ENCODE measurements around the gene PRR33.
A peak's percentile ranks its signal among the peaks of the same experiment; 100 is the strongest.
"Not testable (repeated sequence)": the region's sequence is repeated elsewhere in the genome, so short reads cannot be mapped to it uniquely, and the experiment has no call there.

Gene PRR33

DNA sequence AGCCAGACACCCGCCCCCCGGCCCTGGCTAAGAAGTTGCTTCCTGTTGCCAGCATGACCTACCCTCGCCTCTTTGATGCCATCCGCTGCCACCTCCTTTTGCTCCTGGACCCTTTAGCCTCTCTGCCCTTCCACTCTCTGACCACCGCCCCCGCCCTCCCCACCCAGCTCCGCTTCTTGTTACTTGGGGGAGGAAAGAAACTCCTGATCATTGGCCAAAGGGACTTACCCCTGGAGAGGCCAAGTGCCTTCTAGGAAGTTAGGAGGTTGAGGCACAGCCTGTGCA lies at the start of gene PRR33:
TSS of gene PRR33 (minus strand) at position 65 of the 285 bp plus-strand sequence. CDS start 1,311 bp downstream, outside the sequence.
- no peak for DNase-seq (ENCODE audit: insufficient read length, low spot score)
- FAIRE-seq: no peak

DNA sequence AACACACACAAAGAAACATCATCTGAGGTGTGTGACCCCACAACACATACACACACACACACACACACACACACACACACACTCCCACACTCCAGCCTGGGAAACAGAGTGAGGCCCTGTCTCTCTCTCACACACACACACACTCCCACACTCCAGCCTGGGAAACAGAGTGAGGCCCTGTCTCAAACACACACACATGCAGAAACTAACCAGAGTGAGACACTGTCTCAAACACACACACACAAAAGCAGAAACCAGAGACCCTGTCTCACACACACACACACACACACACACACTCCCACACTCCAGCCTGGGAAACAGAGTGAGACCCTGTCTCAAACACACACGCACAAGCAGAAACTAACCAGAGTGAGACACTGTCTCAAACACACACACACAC lies 48.1 kb upstream of the PRR33 start:
- peak; percentile 84 for FAIRE-seq
- DNase-seq (ENCODE audit: insufficient read length, low spot score): not testable (repeated sequence)

DNA sequence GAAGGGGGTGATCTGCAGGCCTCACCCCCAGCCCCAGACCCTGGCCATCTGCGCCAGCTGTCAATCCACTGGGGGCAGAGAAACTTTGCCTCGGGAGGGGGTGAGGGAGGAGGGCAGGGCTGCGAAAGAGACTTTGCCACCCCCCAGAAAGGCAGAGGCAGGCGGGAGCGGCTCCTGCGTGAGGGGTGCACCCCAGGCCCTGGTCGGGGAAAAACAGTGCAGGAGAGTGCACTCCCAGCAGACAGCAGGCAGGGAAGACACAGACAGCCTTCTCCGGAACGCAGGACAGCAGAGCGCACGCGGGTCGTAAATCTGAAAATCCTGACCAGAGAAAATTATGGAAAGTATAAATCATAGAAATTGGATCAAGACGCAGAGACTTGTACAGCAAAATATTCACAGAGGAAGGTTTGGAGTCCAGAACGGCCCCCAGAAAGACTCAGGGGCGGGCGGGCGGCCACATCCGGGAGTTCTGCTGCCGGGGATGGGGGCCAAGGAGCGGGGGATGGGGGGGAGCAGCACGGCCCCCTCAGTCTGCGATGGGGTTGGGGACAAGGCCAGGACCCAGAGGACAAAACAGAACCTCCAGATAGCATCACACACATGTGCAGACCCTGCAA lies 47.4 kb upstream of the PRR33 start:
- FAIRE-seq (no peak), DNase-seq (ENCODE audit: insufficient read length, low spot score) (no peak)

DNA sequence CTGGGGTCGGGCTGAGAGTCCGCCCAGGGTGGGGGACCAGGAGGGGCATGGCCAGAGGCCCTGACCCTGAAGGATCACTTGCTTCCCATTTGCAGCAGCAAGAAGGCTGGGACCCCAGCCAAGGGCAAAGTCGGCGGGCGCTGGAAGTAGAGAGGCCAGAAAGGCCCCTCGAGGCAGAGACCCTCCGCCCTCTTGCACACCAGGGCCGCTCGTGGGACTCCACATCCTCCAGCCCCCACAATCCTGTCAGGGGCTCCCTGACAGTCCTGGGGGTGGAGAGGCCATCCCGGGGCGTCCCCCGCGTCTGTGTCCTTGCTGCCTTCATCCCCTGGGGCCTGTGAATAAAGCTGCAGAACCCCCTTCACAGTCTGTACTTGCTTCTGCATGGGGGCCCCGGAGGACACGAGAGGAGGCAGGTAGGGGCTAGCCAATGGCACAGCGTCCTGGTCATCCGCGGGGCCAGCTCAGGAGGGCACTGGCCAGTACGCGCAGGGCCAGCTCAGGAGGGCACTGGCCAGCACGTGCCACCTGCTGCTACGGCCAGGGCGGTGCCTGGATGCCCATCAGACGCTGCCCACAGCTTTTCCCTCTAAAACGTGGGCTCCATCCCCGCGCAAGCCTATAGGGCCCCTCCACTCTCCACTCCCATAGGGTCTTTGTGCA lies 46.8 kb upstream of the PRR33 start:
- no peak for FAIRE-seq
- DNase-seq (ENCODE audit: insufficient read length, low spot score): no peak

DNA sequence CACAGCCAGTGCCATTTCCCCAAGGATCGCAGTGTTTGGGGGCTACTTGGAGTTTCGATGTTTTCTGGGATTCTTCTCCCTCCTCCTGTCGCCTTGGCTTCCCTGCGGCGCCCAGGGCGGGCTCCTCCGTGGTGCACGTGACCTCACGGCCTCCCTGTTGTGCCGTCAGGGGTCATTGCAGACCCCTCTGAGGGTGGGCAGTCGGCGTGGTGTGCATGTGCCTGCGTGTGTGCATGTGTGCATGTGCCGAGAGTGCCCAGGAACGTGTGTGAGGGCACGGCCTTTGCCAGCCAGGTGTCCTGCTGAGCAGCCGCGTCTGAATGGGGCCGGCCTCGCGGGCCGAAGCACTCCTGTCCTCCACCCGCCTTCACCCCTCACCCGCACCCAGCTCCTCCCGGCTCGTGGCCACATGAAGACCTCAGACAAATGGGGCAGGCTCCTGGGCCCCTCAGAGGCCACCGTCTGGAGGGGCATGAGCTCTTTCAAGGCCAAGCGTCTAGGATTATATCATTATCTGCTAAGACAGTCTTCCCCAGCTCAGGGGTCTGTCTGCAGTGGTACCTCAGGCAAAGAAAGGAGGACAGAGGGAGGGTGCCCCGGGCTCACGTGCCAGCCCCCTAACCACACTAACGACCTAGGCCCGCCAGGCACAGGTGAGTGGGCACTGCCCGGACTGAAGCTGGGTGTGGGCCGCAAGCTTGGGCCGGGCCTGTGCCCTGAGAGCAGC lies 46.1 kb upstream of the PRR33 start:
- no peak for DNase-seq (ENCODE audit: insufficient read length, low spot score)
- no peak for FAIRE-seq

DNA sequence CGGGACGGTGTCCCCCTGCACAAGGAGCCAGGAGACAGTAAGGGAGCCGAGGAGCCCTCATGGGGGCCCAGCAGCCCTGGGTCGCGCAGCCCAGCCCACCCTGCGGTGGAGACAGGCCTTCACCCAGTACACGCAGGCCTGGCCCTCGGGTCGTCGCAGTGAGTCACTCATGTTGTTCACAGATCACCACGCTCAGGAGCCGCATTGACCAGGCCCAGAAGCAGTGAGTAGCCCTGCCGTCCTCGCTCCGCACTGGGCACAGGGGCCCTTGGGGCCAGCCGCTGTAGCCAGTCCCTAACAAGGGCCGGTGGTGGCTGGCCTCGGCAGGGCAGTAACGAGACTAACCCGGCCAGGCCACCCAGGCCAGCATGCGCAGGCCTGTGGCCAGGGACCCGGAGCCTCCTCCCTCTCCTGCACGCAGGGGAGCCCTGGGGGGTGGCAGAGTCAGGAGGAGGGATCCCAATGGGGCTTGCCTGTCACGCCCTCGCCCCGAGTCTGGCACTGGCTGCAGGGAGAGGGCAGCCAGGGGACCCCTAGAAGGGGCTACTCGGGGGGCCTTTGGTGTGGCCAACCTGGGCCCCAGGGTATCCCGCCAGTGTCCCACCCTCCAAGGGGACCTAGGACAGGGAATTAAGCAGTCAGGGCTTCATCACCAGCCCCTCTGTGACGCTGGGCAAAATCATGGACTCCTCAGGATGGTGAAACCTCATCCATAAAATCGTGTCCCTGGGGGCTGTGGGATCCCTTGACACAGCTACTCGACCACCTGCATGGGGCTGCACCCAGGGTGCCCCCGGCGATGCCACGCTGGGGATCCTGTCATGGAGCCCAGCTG lies 45.3 kb upstream of the PRR33 start:
- FAIRE-seq: no peak
- no peak for DNase-seq (ENCODE audit: insufficient read length, low spot score)

DNA sequence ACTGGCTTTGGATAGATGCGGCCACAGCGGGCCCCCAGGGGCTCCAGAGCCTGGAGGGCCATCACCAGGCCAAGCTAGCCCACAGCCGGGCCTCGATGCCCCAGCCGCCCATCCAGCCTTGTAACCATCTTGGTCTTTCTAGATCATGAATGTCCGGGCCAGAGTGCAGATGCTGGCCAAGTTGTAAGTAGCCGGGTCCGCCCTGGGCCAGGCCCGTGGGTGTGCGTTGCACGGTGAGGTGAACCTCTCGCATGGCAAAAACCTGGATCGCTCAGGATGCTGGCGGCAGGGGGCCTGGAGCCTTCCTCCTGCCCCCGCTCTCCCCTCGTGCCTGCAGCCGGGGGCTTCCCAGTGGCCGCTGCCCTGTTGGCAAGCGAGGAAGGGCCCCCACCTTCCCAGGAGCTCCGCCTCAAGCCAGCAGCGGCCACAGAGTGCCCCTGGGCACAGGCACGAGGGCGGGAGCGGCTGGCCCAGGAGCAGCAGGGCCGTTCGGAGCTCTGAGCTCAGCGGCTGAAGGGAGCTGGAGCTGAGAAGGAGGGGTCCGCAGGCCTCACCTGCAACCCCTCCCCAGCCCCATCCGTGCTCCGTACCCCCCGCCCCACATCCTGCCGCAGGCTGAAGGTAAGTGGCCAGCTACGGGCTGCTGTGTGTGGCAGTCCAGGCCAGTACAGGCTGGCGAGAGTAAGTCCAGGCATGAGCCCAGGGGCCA lies 44.5 kb upstream of the PRR33 start:
- FAIRE-seq: no peak
- no peak for DNase-seq (ENCODE audit: insufficient read length, low spot score)

DNA sequence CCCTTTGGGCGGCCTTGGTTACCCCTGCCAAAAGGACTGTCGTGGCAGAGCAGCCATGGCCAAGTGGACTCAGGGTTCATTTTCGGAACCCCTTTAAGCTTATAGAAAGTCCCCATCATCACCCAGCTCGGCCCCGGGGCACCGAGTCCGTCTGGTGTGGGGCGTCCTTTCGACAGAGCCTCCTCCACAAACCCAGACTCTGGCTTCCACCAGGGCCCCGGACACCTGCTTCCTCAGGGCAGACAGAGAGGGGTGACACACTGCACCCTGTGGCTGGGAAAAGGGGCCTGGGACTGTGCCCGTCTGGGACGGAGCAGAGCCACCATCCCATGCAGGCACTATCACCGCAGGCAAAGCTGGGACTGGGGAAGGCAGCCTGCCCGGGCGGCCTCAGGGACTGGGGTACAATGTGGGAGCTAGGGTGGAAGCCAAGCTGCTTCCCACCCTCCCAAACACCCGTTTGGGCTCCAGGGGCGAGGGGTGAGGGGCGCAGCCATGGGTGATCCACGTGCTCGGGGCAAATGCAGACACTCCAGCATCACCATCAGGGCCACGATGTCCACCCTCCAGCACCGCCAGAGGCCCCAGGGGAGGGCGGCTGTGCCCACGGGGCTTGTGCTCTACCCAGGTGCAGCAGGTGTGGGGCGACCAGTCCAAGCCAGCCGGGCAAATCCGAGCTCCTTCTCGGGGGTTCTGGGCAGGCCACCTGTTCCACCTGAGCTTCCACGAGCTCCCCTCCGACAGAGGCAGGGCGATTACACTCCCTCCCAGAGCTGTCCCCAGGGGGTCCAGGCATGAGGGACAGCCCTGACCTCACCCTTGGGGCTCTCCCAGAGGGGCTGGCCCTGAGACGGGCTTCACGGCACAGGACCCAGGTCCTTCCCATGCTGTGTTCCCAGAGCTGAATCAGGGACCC lies 43.7 kb upstream of the PRR33 start:
- FAIRE-seq (no peak), DNase-seq (ENCODE audit: insufficient read length, low spot score) (no peak)

DNA sequence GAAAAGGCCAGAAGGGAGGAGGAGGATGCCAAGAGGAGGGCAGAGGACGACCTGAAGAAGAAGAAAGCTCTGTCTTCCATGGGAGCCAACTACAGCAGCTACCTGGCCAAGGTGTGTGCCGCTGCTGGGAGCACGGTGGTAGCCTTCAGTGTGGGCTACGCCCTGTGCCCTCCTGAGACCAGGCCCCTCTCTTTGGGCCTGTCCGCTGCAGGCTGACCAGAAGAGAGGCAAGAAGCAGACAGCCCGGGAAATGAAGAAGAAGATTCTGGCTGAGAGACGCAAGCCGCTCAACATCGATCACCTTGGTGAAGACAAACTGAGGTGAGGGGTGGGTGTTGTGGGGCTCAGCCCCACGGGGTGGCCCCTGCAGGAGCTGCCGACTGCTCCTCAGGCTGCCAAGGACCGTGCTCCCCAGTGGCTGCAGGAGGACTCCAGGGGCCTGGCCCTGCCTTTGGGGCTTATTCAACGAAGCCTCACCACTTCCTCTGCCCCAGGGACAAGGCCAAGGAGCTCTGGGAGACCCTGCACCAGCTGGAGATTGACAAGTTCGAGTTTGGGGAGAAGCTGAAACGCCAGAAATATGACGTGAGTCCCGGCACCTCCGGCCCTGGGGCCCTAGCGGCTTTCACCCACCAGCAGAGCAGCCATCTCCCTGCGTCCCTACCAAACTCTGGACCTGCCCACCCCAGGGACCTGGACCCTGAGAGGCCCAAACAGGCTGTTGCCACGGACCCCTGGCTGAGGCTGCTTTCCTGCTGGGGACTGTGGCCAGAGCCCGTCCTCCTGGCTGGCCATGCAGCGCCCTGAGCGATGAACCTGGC lies 42.9 kb upstream of the PRR33 start:
- FAIRE-seq (no peak), DNase-seq (ENCODE audit: insufficient read length, low spot score) (no peak)

DNA sequence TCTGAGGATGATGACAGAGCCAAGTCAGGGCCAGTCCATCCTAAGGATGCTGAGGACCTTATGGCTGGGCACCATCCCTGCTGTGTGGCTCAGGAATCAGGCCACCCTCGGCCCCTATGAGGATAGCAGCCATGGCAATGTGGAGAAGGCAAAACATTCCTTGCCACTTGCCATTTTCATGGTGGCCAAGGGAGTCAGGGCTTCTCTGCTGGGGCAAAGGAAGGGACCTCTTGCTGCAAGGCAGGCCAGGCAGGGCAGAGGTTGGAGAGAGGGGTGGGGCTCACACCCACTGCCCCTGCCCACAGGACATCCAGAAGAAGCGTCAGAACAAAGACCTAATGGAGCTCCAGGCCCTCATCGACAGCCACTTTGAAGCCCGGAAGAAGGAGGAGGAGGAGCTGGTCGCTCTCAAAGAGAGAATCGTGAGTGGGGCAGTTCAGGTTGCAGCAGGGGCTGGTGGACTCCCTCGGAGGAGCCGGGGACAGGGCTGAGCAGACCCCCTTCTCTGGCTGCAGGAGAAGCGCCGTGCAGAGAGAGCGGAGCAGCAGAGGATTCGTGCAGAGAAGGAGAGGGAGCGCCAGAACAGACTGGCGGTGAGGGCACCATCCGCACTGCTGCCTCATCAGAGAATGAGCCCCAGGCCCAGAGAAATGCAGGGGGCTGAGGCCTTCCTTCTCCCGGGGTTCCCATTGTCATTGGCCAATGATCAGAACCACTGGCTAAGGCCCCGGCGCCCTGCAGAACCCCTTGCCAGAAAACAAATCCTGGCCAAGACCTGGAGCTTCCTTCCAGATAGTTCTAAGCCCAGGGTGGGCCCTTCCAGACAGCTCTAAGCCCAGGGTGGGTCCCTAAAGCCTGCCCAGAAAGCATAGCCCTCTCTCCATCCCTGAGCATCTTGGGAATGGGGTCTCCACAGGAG lies 42.0 kb upstream of the PRR33 start:
- no peak for FAIRE-seq
- no peak for DNase-seq (ENCODE audit: insufficient read length, low spot score)

DNA sequence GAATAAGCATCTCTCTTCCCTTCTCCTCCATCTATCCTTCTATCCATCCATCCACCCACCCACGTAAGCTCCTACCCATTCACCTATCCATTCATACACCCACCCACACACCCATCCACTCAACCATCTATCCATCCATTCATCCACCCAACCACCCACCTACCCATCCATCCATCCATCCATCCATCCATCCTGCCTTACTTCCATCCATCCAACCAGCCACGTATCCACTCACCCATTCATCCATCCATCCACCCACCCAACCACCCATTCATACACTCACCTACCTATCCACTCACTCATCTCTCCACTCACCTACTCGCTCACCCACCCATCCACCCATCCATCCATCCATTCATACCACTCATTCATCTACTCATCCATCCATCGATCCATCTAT lies 41.0 kb upstream of the PRR33 start:
- no peak for DNase-seq (ENCODE audit: insufficient read length, low spot score)
- FAIRE-seq: no peak

DNA sequence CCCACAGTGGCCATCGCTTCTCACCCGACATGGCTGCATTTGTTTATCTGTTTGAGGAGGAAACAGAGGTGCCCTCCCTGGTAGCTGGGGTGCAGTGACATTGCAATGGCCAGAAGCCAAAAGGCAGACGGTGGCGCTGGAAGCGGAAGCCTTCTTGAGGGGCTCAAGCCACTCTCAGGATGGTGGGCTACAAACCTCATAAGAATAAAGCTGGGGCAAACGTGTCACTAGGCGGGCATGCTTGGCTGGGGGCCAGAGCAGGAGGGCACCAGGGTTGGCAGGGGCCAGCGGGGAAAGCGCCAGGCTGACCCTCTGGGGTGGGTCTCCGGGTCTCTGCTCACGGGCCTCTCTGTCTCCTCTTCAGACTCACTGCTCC lies 40.4 kb upstream of the PRR33 start:
- FAIRE-seq (no peak), DNase-seq (ENCODE audit: insufficient read length, low spot score) (no peak)

DNA sequence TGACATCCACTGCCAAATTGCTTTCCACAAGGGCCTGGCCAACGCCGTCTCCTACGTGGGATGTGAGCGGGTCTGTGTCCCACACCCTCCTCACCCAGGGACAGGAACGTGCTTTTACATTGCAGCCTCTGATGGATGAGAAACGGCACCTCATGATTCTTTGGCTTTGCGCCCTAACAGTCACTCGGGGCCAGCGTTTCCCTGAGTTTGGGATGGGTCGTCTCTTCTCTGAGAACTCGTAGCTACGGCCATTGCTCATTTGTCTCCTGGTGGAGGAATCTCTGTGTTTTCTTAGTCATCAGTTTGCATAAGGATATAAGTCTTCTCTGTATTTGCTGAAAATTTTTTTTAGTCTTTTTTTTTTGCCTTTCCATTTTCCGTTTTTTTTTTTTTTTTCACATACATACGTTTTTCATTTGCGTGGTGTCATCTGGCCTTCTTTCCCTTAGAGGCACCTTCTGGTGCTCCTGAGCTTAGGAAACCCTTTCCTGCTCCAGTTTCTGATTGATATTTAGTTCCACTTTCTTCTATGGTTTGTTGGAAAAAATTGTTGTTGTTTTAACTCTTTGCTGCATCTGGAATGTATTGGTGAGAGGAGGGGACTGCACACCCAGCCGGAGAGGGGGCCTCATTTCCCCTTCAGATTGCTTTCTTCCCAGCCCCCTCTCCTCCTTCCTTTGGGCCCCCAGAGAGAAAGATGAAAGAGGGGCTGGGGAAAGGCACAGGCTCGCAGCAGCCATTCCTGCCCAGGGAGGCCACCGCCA lies 39.8 kb upstream of the PRR33 start:
- FAIRE-seq (no peak), DNase-seq (ENCODE audit: insufficient read length, low spot score) (no peak)

DNA sequence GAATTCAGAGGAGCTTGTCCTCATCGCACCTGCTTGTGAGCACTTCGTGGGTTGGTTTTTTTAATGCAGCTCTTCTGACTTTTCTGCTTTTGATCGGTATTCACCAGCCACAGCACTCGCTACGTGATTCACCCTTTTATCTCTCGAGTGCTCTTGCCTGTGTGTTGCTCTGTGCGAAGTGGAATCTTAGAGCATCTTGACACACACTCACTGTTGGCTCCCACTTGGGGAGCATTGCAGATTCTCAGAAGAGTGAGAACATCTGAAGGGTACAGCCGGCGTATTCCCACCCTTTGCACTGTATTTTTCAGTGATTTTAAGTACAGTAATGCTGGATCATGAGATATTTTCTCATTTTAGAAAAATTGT lies 38.8 kb upstream of the PRR33 start:
- no peak for DNase-seq (ENCODE audit: insufficient read length, low spot score)
- no peak for FAIRE-seq

DNA sequence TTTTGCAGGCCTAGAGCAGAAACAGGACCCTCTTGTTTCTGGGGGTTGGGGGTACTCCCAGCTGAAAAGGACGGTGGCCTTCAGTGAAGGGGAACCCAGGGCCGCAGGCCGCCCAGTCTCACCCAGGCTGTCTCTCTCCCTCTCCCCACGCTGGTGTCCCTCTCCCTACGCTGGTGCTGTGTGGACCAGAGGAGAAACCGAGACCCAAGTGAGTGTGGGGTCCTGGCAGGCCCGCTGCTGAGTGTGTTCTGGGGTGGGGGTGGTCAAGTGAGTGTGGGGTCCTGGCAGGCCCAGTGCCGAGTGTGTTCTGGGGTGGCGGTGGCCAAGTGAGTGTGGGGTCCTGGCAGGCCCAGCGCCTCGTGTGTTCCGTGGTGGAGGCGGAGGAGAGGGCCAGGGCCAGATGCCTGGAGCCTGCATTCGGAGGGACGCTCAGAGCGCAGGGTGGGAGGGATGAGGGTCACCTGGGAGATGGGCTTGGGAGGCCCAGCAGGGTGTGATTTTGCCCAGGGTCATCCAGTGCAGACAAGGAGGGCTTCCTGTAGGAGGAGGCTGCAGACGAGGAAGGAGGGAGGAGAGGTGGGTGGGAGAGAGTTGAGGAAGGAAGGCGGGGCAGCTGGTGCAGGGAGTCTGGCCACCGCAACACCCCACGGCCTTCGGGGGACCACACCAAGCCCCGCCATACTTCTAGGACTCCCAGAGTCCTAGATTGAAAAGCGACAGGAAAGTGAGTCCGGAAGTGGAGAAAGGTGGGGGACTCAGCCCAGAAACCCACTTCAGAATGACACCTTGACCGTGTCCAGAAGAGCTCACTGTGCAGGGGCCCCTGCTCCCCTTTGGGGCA lies 38.1 kb upstream of the PRR33 start:
- FAIRE-seq (no peak), DNase-seq (ENCODE audit: insufficient read length, low spot score) (no peak)

DNA sequence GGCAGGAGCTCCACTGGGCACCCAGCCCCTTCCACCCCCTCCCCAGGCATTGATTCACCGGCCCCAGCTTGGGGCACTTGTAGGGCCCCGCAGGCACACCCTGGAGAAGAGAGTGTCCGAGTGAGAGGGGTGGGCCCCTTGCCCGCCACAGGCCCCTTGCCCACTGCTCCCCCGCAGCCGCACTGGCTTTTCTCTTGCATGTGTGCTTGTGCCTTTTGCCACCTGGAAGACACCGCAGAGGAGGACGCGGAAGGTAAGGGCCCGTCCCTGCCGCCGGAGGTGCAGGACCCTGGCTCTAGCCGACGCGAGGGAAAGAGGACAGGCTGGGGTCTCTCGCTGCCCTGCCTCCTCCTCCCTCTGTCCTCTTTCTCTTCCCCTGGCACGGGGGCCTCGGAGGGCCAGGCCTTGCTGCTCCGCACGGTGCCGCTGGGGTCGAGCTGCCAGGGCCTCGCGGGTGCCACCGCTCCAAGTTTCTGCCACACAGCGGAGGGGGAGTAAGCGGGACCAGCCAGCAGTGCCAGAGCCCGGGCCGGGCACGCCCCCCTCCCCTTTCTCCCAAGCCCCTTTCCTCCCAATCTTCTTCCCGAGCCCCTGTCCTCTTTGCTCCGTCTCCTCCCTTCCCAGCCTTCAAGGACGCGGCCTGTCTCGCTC lies 37.3 kb upstream of the PRR33 start:
- FAIRE-seq (no peak), DNase-seq (ENCODE audit: insufficient read length, low spot score) (no peak)
